Central memory CD8-positive, alpha-beta T cell (primary cell): ENCODE measurements around the gene MOB1A.

ENCODE experiments used
- ATAC-seq: fragments of 150-1000 bp; cut with Tn5 transposase; replicated peaks from 2 replicates; pipeline ENCODE4 v1.10.0; 2022; ENCODE audit warnings: mild to moderate bottlenecking, moderate FRiP score, moderate number of reproducible peaks; ENCODE audit not compliant: poor library complexity, severe bottlenecking; ENCODE audit errors: extremely low read depth
- DNase-seq, 2 donors: peaks; one replicate each; pipeline ENCODE4 v3.0.0; 2021; ENCODE audit warnings: low spot score in 2 of 2
- H3K27ac Mint-ChIP-seq: one replicate; pipeline ENCODE4 v1.8.0; 2022; ENCODE audit warnings: low read depth, mild to moderate bottlenecking, moderate library complexity, mixed read lengths
- H3K27me3 Mint-ChIP-seq: one replicate; pipeline ENCODE4 v1.8.0; 2022; ENCODE audit warnings: mixed read lengths
- H3K36me3 Mint-ChIP-seq: one replicate; pipeline ENCODE4 v1.8.0; 2022; ENCODE audit warnings: mild to moderate bottlenecking, moderate library complexity, mixed read lengths; ENCODE audit not compliant: insufficient read depth
- H3K4me1 Mint-ChIP-seq: one replicate; pipeline ENCODE4 v1.8.0; 2022; ENCODE audit warnings: mixed read lengths
- H3K4me3 Mint-ChIP-seq: one replicate; pipeline ENCODE4 v1.8.0; 2022; ENCODE audit warnings: mild to moderate bottlenecking, moderate library complexity, mixed read lengths
- H3K9me3 Mint-ChIP-seq: one replicate; pipeline ENCODE4 v1.8.0; 2022; ENCODE audit warnings: mixed read lengths

The MOB1A gene

DNA sequence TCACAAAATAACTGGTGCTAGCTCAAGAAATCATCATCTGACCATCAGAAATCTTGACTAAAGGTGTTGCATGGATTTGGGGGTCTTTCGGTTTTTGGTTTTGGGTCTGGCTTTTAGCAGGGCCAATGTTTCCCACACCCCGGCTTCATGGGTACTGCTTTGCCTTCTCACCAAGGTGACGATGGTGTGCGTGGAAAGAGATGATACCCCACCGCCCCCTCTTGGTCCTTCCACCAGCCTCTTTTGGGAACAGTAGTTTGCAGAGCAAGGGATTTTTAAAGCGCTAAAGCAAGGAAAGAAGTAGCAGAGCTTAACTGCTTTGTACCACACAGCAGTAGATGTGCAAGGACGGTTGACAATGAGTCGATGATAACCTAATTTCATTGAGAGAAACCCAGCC lies 73.3 kb downstream of the MOB1A start:
- Mint-ChIP-seq H3K36me3 (peaks cover 11% of the 10 kb centered on the region), H3K4me3 (no peak overlapping the region), H3K27ac (no peak overlapping the region), H3K27me3 (no peaks in the 10 kb centered on the region), H3K9me3 (no peaks in the 10 kb centered on the region), H3K4me1 (no peaks in the 10 kb centered on the region)
- no peak for DNase-seq
- no peak for ATAC-seq

DNA sequence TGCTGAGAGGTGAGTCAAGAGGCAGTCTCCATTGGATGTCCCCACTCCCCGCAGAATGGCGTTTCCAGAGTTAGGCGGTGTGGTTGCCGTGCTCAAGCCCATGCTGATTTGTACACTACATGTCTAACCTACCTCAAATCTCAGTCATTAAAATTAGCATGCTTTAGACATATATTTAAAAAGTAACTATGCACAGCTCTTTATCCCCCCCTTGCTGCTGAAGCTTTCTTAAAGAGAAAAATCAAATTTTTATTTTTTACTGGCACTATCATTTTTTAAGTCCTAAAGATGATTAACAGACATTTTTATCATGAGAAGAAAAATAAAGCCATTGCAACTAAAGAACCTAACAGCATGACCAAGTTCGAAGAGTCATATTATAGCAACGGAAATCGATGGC lies 73.8 kb downstream of the MOB1A start:
- Mint-ChIP-seq H3K27me3 (no peaks in the 10 kb centered on the region), H3K27ac (no peak overlapping the region), H3K4me1 (no peaks in the 10 kb centered on the region)

DNA sequence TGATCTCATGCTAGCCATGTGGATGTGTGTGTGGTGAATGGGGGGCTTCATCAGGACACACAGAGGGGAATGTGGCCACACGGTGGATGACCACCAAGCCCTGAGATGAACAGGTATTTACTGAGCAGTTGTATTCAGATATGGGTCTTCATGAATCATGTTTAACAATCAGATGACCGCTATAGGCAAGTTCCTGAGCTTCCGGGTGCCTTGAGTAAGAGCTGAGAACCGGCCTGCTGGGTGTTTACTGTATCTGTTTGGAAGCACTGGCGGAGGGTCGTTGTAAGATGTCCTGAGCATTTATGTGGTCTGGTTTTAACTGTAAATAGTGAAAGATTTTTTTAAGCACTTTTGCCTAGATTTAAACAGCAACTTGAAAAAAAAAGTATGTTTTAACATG lies 74.9 kb downstream of the MOB1A start:
- H3K27ac Mint-ChIP-seq: no peak overlapping the region
- H3K4me1 Mint-ChIP-seq: no peaks in the 10 kb centered on the region
- peaks cover 13% of the 10 kb centered on the region for H3K36me3 Mint-ChIP-seq
- no peak for ATAC-seq
- no peak overlapping the region for H3K4me3 Mint-ChIP-seq
- no peak for DNase-seq
- no peaks in the 10 kb centered on the region for H3K9me3 Mint-ChIP-seq
- no peaks in the 10 kb centered on the region for H3K27me3 Mint-ChIP-seq

More for the DNA sequence above, 73.8 kb downstream of the MOB1A start:
- ATAC-seq (no peak), DNase-seq (no peak)
- Mint-ChIP-seq H3K9me3 (no peaks in the 10 kb centered on the region), H3K36me3 (peaks cover 11% of the 10 kb centered on the region), H3K4me3 (no peak overlapping the region)
